IMR-90 (cell line): ENCODE results near the gene E2F3.

Source experiments
- BHLHE40 ChIP-seq: fragments of 150-350 bp; IDR thresholded peaks from 2 replicates; pipeline ENCODE4 v1.6.1; 2016; ENCODE audit warnings: mild to moderate bottlenecking, low read depth, low read length
- CTCF ChIP-seq: conservative IDR thresholded peaks from 2 replicates; pipeline ENCODE4 v1.5.1; 2012; ENCODE audit warnings: mild to moderate bottlenecking, low read depth, low read length, improper control_type of control experiment
- MXI1 ChIP-seq: IDR thresholded peaks from 2 replicates; pipeline ENCODE4 v1.6.1; 2012; ENCODE audit warnings: low read depth, mild to moderate bottlenecking, low read length, moderate library complexity, borderline replicate concordance
- POLR2A ChIP-seq: IDR thresholded peaks from 2 replicates; pipeline ENCODE4 v1.6.1; 2012; ENCODE audit warnings: mild to moderate bottlenecking, low read depth, low read length
- RAD21 ChIP-seq: IDR thresholded peaks from 2 replicates; pipeline ENCODE4 v1.6.1; 2012; ENCODE audit warnings: low read length, improper control_type of control experiment
- RFX5 ChIP-seq: IDR thresholded peaks from 2 replicates; pipeline ENCODE4 v1.8.0; 2012; ENCODE audit warnings: low read depth, mild to moderate bottlenecking, low read length, moderate library complexity

- TF ChIP-seq BHLHE40: no peak
- no peak for TF ChIP-seq RAD21
- no peak for TF ChIP-seq CTCF
- no peak for TF ChIP-seq POLR2A
- no peak for TF ChIP-seq RFX5
- no peak for TF ChIP-seq MXI1
Observed at GRCh38 chr6:20411953-20412681, 10.4 kb downstream of the E2F3 start.
